SK-N-SH (cell line): ENCODE results near the gene GSG1L. TPM values are rescaled to one million over a fixed set of nuclear protein-coding genes. Genes with fewer than 3 reads are reported as not detected.

Source experiments
- CTCF ChIA-PET: fragments of 300-600, 350-600 bp; formaldehyde crosslinking; extraction: SDS; loops from one replicate; lab custom pipeline; 2021; lab: Yijun Ruan, JAX
- POLR2A ChIA-PET: fragments of 350-600 bp; sonication (Branson Sonifier 250); formaldehyde crosslinking; extraction: SDS; loops from one replicate; lab custom pipeline; 2020; ENCODE audit warnings: antibody characterized with exemption, inconsistent platforms; lab: Yijun Ruan, JAX
- DNase-seq: peaks from one replicate; pipeline ENCODE4 v3.0.0; 2012
- H2AFZ ChIP-seq: fragments of 200-600 bp; sonication (generic); 2 replicates; pipeline ENCODE4 v1.8.1; 2016; ENCODE audit warnings: antibody characterized with exemption, mild to moderate bottlenecking, low read depth
- H3F3A ChIP-seq: fragments of 200-600 bp; sonication (generic); replicated peaks from 2 replicates; pipeline ENCODE3; 2016; ENCODE audit warnings: antibody characterized with exemption, mild to moderate bottlenecking; ENCODE audit not compliant: insufficient read depth
- H3K27ac ChIP-seq, 2 experiments: fragments of 200-500 bp in 1 of 2; fragments of 200-600 bp in 1 of 2; sonication (Bioruptor generic) in 1 of 2; sonication (generic), shearing (Covaris generic) in 1 of 2; 2 replicates each; pipeline versions ENCODE4 v1.5.1 to v1.6.1; 2014 to 2016; ENCODE audit warnings: low read depth in 2 of 2, inconsistent platforms in 1 of 2, low read length in 1 of 2, mild to moderate bottlenecking in 1 of 2, mixed read lengths in 1 of 2
- H3K27me3 ChIP-seq: fragments of 200-600 bp; sonication (generic), shearing (Covaris generic); 2 replicates; pipeline ENCODE4 v1.6.1; 2016; ENCODE audit warnings: mixed run types; ENCODE audit not compliant: insufficient read depth
- H3K36me3 ChIP-seq, 2 experiments: fragments of 200-500 bp in 1 of 2; fragments of 200-600 bp in 1 of 2; sonication (Bioruptor generic) in 1 of 2; sonication (generic) in 1 of 2; replicated peaks in 1 of 2; 2 replicates each; pipeline versions ENCODE3 to v1.5.1; 2014 to 2016; ENCODE audit warnings: low read length in 1 of 2, mild to moderate bottlenecking in 1 of 2; ENCODE audit not compliant: insufficient read depth in 2 of 2, control insufficient read depth in 1 of 2
- H3K4me1 ChIP-seq, 2 experiments: fragments of 200-500 bp in 1 of 2; fragments of 200-600 bp in 1 of 2; sonication (Bioruptor generic) in 1 of 2; sonication (generic), shearing (Covaris generic) in 1 of 2; 2 replicates each; pipeline versions ENCODE4 v1.5.1 to v1.6.1; 2014 to 2016; ENCODE audit warnings: low read depth in 1 of 2, low read length in 1 of 2, mixed run types in 1 of 2; ENCODE audit not compliant: insufficient read depth in 2 of 2, control insufficient read depth in 1 of 2
- H3K4me2 ChIP-seq: fragments of 200-600 bp; sonication (generic), shearing (Covaris generic); 2 replicates; pipeline ENCODE4 v1.6.1; 2017; ENCODE audit warnings: mixed run types
- H3K4me3 ChIP-seq, 2 experiments: fragments of 200-500 bp in 1 of 2; fragments of 200-600 bp in 1 of 2; sonication (Bioruptor generic) in 1 of 2; sonication (generic), shearing (Covaris generic) in 1 of 2; 2 replicates each; pipeline versions ENCODE4 v1.5.1 to v1.8.1; 2014 to 2016; ENCODE audit warnings: low read depth in 2 of 2, inconsistent platforms in 1 of 2, low read length in 1 of 2, mild to moderate bottlenecking in 1 of 2, mixed read lengths in 1 of 2, moderate library complexity in 1 of 2
- H3K79me2 ChIP-seq: fragments of 200-600 bp; sonication (generic); 2 replicates; pipeline ENCODE4 v1.8.1; 2017; ENCODE audit warnings: mild to moderate bottlenecking; ENCODE audit not compliant: insufficient read depth
- H3K9ac ChIP-seq: fragments of 200-600 bp; sonication (generic); 2 replicates; pipeline ENCODE4 v1.6.1; 2017; ENCODE audit warnings: mixed run types
- H3K9me2 ChIP-seq: fragments of 200-600 bp; sonication (generic); 2 replicates; pipeline ENCODE4 v1.6.1; 2017; ENCODE audit warnings: mixed run types
- H3K9me3 ChIP-seq: fragments of 200-600 bp; sonication (generic); 2 replicates; pipeline ENCODE4 v1.6.1; 2017; ENCODE audit warnings: mixed run types, mild to moderate bottlenecking, moderate library complexity
- H4K20me1 ChIP-seq: fragments of 200-600 bp; sonication (generic); 2 replicates; pipeline ENCODE4 v1.6.1; 2017; ENCODE audit warnings: mild to moderate bottlenecking, mixed run types; ENCODE audit not compliant: insufficient read depth
- ELF1 ChIP-seq: IDR thresholded peaks from 2 replicates; pipeline ENCODE4 v1.4.0; 2012
- GATA2 ChIP-seq: sonication (generic); formaldehyde crosslinking; IDR thresholded peaks from 2 replicates; pipeline ENCODE4 v1.5.0; 2020; ENCODE audit warnings: mild to moderate bottlenecking, missing genetic modification reagents
- MAX ChIP-seq: IDR thresholded peaks from 2 replicates; pipeline ENCODE4 v1.4.0; 2012; ENCODE audit warnings: low read depth
- NRF1 ChIP-seq: IDR thresholded peaks from 2 replicates; pipeline ENCODE4 v1.6.1; 2012; ENCODE audit warnings: low read depth, mild to moderate bottlenecking, low read length
- PBX3 ChIP-seq: IDR thresholded peaks from 2 replicates; pipeline ENCODE4; 2012
- POLR2AphosphoS5 ChIP-seq: IDR thresholded peaks from 2 replicates; pipeline ENCODE4 v1.6.1; 2012; ENCODE audit warnings: low read depth, low read length
- RXRA ChIP-seq: IDR thresholded peaks from 2 replicates; pipeline ENCODE4 v1.4.0; 2012; ENCODE audit warnings: low read depth, mild to moderate bottlenecking, borderline replicate concordance
- SMC3 ChIP-seq: IDR thresholded peaks from 2 replicates; pipeline ENCODE4 v1.6.1; 2012; ENCODE audit warnings: low read depth, low read length, improper control_type of control experiment
- TAF1 ChIP-seq: IDR thresholded peaks from 2 replicates; pipeline ENCODE4 v1.6.1; 2012; ENCODE audit warnings: low read depth, mild to moderate bottlenecking, low read length, moderate library complexity, borderline replicate concordance
- WGBS: methylation state at CpG from one replicate; pipeline ENCODE4 v1.1.6; 2017; ENCODE audit warnings: low lambda C conversion rate; 5-methylcytosine and 5-hydroxymethylcytosine counted together
- polyA plus RNA-seq, 3 experiments: library from polyadenylated mRNA; depleted of rRNA; stranded (reverse); fragments of >200 nt; gene quantifications; 2 replicates each; pipeline ENCODE4 v1.2.3, GENCODE V29; 2012
- TF ChIP-seq, protein P1 (sequence below): fragments of 200-600 bp; sonication (generic); IDR thresholded peaks from 2 replicates; pipeline ENCODE4 v1.6.1; 2017; ENCODE audit warnings: antibody characterized with exemption, mild to moderate bottlenecking, moderate library complexity
- TF ChIP-seq, protein P2 (sequence below): IDR thresholded peaks from 2 replicates; pipeline ENCODE4 v1.6.1; 2012; ENCODE audit warnings: mild to moderate bottlenecking, low read depth, low read length, moderate library complexity
- TF ChIP-seq, protein P3 (sequence below): fragments of 150-350 bp; IDR thresholded peaks from 2 replicates; pipeline ENCODE4 v1.6.1; 2017; ENCODE audit warnings: antibody characterized with exemption, low read length, low read depth, borderline replicate concordance
- TF ChIP-seq, protein P4 (sequence below): fragments of 150-350 bp; IDR thresholded peaks from 2 replicates; pipeline ENCODE4 v1.6.1; 2016; ENCODE audit warnings: mild to moderate bottlenecking, low read depth, low read length

Gene GSG1L
- polyA plus RNA-seq, 1 of the 3 experiments (the other 2 are of a cell fraction), result not detected

- Histone ChIP-seq H3K36me3 (no peaks in the 10 kb centered on the region), H3K9ac (no peak overlapping the region), H3K9me3 (no peaks in the 10 kb centered on the region), H4K20me1 (no peaks in the 10 kb centered on the region), H3K4me3 (no peak overlapping the region), H3K27me3 (no peaks in the 10 kb centered on the region), H3F3A (no peaks in the 10 kb centered on the region), H3K27ac (no peak overlapping the region), H3K4me2 (no peak overlapping the region), H3K79me2 (no peaks in the 10 kb centered on the region), H3K4me1 (no peaks in the 10 kb centered on the region), H3K9me2 (no peaks in the 10 kb centered on the region), H2AFZ (no peak overlapping the region)
- POLR2A ChIA-PET, result no interaction called here
- CTCF ChIA-PET, result interaction anchor here (1.8 kb wide), 1 partner anchor 17 kb away, joined by 8 read pairs; no protein-coding TSS in a partner anchor
- TF ChIP-seq, protein P1, sequence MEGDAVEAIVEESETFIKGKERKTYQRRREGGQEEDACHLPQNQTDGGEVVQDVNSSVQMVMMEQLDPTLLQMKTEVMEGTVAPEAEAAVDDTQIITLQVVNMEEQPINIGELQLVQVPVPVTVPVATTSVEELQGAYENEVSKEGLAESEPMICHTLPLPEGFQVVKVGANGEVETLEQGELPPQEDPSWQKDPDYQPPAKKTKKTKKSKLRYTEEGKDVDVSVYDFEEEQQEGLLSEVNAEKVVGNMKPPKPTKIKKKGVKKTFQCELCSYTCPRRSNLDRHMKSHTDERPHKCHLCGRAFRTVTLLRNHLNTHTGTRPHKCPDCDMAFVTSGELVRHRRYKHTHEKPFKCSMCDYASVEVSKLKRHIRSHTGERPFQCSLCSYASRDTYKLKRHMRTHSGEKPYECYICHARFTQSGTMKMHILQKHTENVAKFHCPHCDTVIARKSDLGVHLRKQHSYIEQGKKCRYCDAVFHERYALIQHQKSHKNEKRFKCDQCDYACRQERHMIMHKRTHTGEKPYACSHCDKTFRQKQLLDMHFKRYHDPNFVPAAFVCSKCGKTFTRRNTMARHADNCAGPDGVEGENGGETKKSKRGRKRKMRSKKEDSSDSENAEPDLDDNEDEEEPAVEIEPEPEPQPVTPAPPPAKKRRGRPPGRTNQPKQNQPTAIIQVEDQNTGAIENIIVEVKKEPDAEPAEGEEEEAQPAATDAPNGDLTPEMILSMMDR, result no peak
- no peak for TF ChIP-seq PBX3
- TF ChIP-seq, protein P2, sequence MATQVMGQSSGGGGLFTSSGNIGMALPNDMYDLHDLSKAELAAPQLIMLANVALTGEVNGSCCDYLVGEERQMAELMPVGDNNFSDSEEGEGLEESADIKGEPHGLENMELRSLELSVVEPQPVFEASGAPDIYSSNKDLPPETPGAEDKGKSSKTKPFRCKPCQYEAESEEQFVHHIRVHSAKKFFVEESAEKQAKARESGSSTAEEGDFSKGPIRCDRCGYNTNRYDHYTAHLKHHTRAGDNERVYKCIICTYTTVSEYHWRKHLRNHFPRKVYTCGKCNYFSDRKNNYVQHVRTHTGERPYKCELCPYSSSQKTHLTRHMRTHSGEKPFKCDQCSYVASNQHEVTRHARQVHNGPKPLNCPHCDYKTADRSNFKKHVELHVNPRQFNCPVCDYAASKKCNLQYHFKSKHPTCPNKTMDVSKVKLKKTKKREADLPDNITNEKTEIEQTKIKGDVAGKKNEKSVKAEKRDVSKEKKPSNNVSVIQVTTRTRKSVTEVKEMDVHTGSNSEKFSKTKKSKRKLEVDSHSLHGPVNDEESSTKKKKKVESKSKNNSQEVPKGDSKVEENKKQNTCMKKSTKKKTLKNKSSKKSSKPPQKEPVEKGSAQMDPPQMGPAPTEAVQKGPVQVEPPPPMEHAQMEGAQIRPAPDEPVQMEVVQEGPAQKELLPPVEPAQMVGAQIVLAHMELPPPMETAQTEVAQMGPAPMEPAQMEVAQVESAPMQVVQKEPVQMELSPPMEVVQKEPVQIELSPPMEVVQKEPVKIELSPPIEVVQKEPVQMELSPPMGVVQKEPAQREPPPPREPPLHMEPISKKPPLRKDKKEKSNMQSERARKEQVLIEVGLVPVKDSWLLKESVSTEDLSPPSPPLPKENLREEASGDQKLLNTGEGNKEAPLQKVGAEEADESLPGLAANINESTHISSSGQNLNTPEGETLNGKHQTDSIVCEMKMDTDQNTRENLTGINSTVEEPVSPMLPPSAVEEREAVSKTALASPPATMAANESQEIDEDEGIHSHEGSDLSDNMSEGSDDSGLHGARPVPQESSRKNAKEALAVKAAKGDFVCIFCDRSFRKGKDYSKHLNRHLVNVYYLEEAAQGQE, result no peak
- no peak for TF ChIP-seq POLR2AphosphoS5
- no peak for TF ChIP-seq SMC3
- TF ChIP-seq RXRA, result no peak
- TF ChIP-seq, protein P3, sequence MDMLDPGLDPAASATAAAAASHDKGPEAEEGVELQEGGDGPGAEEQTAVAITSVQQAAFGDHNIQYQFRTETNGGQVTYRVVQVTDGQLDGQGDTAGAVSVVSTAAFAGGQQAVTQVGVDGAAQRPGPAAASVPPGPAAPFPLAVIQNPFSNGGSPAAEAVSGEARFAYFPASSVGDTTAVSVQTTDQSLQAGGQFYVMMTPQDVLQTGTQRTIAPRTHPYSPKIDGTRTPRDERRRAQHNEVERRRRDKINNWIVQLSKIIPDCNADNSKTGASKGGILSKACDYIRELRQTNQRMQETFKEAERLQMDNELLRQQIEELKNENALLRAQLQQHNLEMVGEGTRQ, result no peak
- TF ChIP-seq, protein P4, sequence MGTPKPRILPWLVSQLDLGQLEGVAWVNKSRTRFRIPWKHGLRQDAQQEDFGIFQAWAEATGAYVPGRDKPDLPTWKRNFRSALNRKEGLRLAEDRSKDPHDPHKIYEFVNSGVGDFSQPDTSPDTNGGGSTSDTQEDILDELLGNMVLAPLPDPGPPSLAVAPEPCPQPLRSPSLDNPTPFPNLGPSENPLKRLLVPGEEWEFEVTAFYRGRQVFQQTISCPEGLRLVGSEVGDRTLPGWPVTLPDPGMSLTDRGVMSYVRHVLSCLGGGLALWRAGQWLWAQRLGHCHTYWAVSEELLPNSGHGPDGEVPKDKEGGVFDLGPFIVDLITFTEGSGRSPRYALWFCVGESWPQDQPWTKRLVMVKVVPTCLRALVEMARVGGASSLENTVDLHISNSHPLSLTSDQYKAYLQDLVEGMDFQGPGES, result no peak
- no peak for TF ChIP-seq GATA2 (CRISPR knock-in tag)
- TF ChIP-seq TAF1, result no peak
- TF ChIP-seq ELF1, result no peak
- no peak for TF ChIP-seq NRF1
- no peak for TF ChIP-seq MAX
- 88% methylated on average over 6 of the region's 8 CpGs for WGBS
- no peak for DNase-seq
These were observed 23.7 kb upstream of the GSG1L start for GRCh38 chr16:28087140-28087660.
